ENCODE data around the gene BZW2. TPM values are rescaled to one million over a fixed set of nuclear protein-coding genes. Genes with fewer than 3 reads are reported as not detected.

The BZW2 gene
- total RNA-seq (10 to 100 TPM; 18.6 to 18.7 TPM), polyA plus RNA-seq (10 to 100 TPM; 48.4 to 58.7 TPM)

DNA sequence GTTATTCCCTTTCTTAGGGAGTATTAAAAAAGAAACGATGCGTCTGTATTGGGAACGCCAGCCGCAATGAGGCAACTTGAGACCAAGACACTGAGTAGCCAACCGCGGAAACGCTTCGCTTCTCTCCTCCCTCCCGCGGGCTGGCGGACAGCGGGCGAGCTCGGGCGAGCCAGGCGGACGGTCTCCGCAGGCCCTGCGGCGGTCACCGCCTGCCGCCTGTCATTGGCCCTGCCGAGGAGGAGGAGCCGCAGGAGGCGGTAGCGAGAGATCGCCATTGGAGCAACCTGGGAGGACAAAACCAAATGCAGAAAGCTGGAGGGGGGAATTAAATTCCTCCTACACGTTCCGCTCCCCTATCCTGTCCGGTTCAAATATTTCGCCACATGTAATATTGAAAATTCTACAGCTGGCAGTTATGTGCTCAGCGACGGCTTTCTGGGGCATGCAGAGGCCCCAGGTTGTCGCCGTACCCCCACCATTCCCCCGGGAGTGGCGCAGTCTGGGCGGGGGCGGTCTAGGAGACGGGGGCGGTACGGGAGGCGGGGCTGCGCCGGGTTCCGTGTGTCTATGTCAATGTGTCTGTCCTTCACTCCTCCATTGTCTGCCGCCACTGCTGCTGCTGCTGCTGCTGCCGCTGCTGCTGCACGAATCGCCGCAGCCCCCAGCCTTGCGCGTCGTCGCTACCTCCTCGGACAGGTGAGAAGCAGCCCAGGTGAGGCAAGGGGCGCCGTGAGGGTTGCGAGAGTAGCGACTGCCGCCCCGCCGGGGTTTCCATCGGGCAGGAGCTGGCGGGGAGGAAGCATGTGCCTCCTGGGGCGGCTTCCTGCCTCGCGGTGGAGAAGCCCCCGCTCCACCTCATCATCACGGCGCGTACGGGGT is at the start of gene BZW2, which contains the start of gene ANKMY2:
TSS of gene BZW2 (plus strand) at position 589 of the 879 bp plus-strand sequence. CDS start 19,263 bp downstream, outside the sequence.
TSS of gene ANKMY2 (minus strand) at position 162 of the 879 bp plus-strand sequence. CDS start 181 bp downstream, outside the sequence.
- Histone ChIP-seq H3K4me1 (ENCODE audit: insufficient read depth, low read length) (peaks cover 49% of the 10 kb centered on the region), H3K27ac (ENCODE audit: low read depth, low read length) (peak within 1 kb of the TSS; percentile 74), H3K9me3 (ENCODE audit: control insufficient read depth in 1 of 2, low read length in 2 of 2) (no peaks in the 10 kb centered on the region), H3K27me3 (ENCODE audit: insufficient read depth, low read length) (no peaks in the 10 kb centered on the region), H3K4me3 (ENCODE audit: low read length in 2 of 2) (peak within 1 kb of the TSS; percentile 89 to 96), H3K36me3 (ENCODE audit: insufficient read depth, low read length) (no peaks in the 10 kb centered on the region)
- intact Hi-C loops (cut with micrococcal nuclease) = loop anchor here (1.0 to 10.0 kb wide), 4 partner anchors 226 to 1296 kb away; partner anchors contain the start of genes AHR and SNX13
- Mint-ChIP-seq H3K27ac (peak within 1 kb of the TSS; percentile 94 to 99 (median 99)), H3K4me3 (peak within 1 kb of the TSS; percentile 97 to 100 (median 100)), H3K36me3 (peaks cover 0 to 19% of the 10 kb centered on the region in 2 donors), H3K4me1 (peaks cover 41 to 69% (median 53%) of the 10 kb centered on the region in 4 donors), H3K27me3 (no peaks in the 10 kb centered on the region), H3K9me3 (no peaks in the 10 kb centered on the region)
- CTCF ChIA-PET (ENCODE audit: partially characterized antibody) = interaction anchor here (0.7 to 0.9 kb wide), 2 partner anchors 11 to 39 kb away, joined by 3 read pairs; no protein-coding TSS in a partner anchor
- DNase-seq = peak; percentile 93 to 96 (median 95)
- POLR2A ChIA-PET (ENCODE audit: partially characterized antibody) = interaction anchor here (0.6 to 2.6 kb wide), 19 partner anchors 9 to 654 kb away, joined by 3 to 21 read pairs (median 4); partner anchors contain the start of genes AHR and CRPPA

- H3K36me3 ChIP-seq (ENCODE audit: insufficient read depth, low read length) = no peaks in the 10 kb centered on the region
- Mint-ChIP-seq H3K9me3 (peaks cover 0 to 3% (median 0%) of the 10 kb centered on the region in 8 donors), H3K27me3 (no peaks in the 10 kb centered on the region), H3K4me1 (no peaks in the 10 kb centered on the region), H3K4me3 (no peak overlapping the region), H3K36me3 (peaks cover 37 to 40% of the 10 kb centered on the region in 2 donors), H3K27ac (peak overlapping the region in 1 of 7 donors; percentile 8)
- intact Hi-C loops (cut with micrococcal nuclease) = no loop called here
- CTCF ChIA-PET (ENCODE audit: partially characterized antibody) = interaction anchor here (2.1 kb wide), 1 partner anchor 33 kb away, joined by 8 read pairs; no protein-coding TSS in a partner anchor
- H3K4me1 ChIP-seq (ENCODE audit: insufficient read depth, low read length) = no peaks in the 10 kb centered on the region
- no peaks in the 10 kb centered on the region for H3K9me3 ChIP-seq (ENCODE audit: control insufficient read depth in 1 of 2, low read length in 2 of 2)
- POLR2A ChIA-PET (ENCODE audit: partially characterized antibody) = no interaction called here
- no peak for DNase-seq
- no peak overlapping the region for H3K27ac ChIP-seq (ENCODE audit: low read depth, low read length)
- H3K4me3 ChIP-seq (ENCODE audit: low read length in 2 of 2) = no peak overlapping the region
- no peaks in the 10 kb centered on the region for H3K27me3 ChIP-seq (ENCODE audit: insufficient read depth, low read length)
Observed at GRCh38 chr7:16598015-16598414, 48.0 kb upstream of the BZW2 start.

GRCh38 chr7:16599860-16600259 is 46.1 kb upstream of the BZW2 start:
- ChIA-PET CTCF (ENCODE audit: partially characterized antibody) (no interaction called here), POLR2A (ENCODE audit: partially characterized antibody) (no interaction called here)
- Histone ChIP-seq H3K36me3 (ENCODE audit: insufficient read depth, low read length) (no peaks in the 10 kb centered on the region), H3K4me3 (ENCODE audit: low read length in 2 of 2) (no peak overlapping the region), H3K27me3 (ENCODE audit: insufficient read depth, low read length) (no peaks in the 10 kb centered on the region), H3K27ac (ENCODE audit: low read depth, low read length) (no peak overlapping the region), H3K4me1 (ENCODE audit: insufficient read depth, low read length) (no peaks in the 10 kb centered on the region), H3K9me3 (ENCODE audit: control insufficient read depth in 1 of 2, low read length in 2 of 2) (no peaks in the 10 kb centered on the region)
- intact Hi-C loops (cut with micrococcal nuclease) = no loop called here
- H3K9me3 Mint-ChIP-seq = peaks cover 0 to 2% (median 0%) of the 10 kb centered on the region in 8 donors
- H3K4me1 Mint-ChIP-seq = no peaks in the 10 kb centered on the region
- no peaks in the 10 kb centered on the region for H3K27me3 Mint-ChIP-seq
- peaks cover 52 to 58% of the 10 kb centered on the region in 2 donors for H3K36me3 Mint-ChIP-seq
- H3K27ac Mint-ChIP-seq = no peak overlapping the region
- H3K4me3 Mint-ChIP-seq = no peak overlapping the region
- DNase-seq = no peak

DNA sequence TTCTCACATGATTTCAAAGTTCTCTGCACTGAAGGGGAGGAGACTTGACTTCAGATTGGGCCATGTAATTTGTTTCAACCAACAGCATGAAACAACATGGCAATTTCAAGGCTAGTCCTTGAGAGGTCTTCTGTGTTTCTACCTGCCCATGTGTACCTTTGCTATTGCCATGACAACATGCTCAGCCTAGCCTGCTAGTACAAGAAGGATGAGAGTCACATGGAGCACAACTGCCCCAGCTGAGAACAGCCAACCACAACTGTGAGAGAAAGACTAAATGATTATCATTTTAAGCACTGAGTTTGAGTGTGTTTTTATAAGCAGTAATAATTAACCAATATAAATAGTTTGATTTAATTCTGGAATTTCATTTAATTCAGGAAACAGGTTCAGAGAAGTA is 42.3 kb upstream of the BZW2 start:
- DNase-seq = no peak
- no peaks in the 10 kb centered on the region for H3K36me3 ChIP-seq (ENCODE audit: insufficient read depth, low read length)
- no peaks in the 10 kb centered on the region for H3K27me3 ChIP-seq (ENCODE audit: insufficient read depth, low read length)
- intact Hi-C loops (cut with micrococcal nuclease) = no loop called here
- ChIA-PET CTCF (ENCODE audit: partially characterized antibody) (interaction anchor here (1.2 kb wide), 2 partner anchors 9 to 314 kb away, joined by 3 read pairs; no protein-coding TSS in a partner anchor), POLR2A (ENCODE audit: partially characterized antibody) (no interaction called here)
- no peaks in the 10 kb centered on the region for H3K4me1 Mint-ChIP-seq
- H3K4me1 ChIP-seq (ENCODE audit: insufficient read depth, low read length) = no peaks in the 10 kb centered on the region
- no peak overlapping the region for H3K4me3 Mint-ChIP-seq
- no peak overlapping the region for H3K4me3 ChIP-seq (ENCODE audit: low read length in 2 of 2)
- no peaks in the 10 kb centered on the region for H3K27me3 Mint-ChIP-seq
- peaks cover 57 to 68% of the 10 kb centered on the region in 2 donors for H3K36me3 Mint-ChIP-seq
- H3K9me3 Mint-ChIP-seq = no peaks in the 10 kb centered on the region
- no peak overlapping the region for H3K27ac ChIP-seq (ENCODE audit: low read depth, low read length)
- no peaks in the 10 kb centered on the region for H3K9me3 ChIP-seq (ENCODE audit: control insufficient read depth in 1 of 2, low read length in 2 of 2)
- no peak overlapping the region for H3K27ac Mint-ChIP-seq

- Histone ChIP-seq H3K36me3 (ENCODE audit: insufficient read depth, low read length) (no peaks in the 10 kb centered on the region), H3K27ac (ENCODE audit: low read depth, low read length) (no peak overlapping the region), H3K27me3 (ENCODE audit: insufficient read depth, low read length) (no peaks in the 10 kb centered on the region), H3K4me1 (ENCODE audit: insufficient read depth, low read length) (no peaks in the 10 kb centered on the region), H3K9me3 (ENCODE audit: control insufficient read depth in 1 of 2, low read length in 2 of 2) (no peaks in the 10 kb centered on the region), H3K4me3 (ENCODE audit: low read length in 2 of 2) (no peak overlapping the region)
- peak in 1 of 5 donors; percentile 5 for DNase-seq
- POLR2A ChIA-PET (ENCODE audit: partially characterized antibody) = no interaction called here
- H3K27ac Mint-ChIP-seq = no peak overlapping the region
- intact Hi-C loops (cut with micrococcal nuclease) = no loop called here
- H3K4me1 Mint-ChIP-seq = no peaks in the 10 kb centered on the region
- CTCF ChIA-PET (ENCODE audit: partially characterized antibody) = interaction anchor here (1.2 kb wide), 2 partner anchors 9 to 314 kb away, joined by 3 read pairs; no protein-coding TSS in a partner anchor
- no peak overlapping the region for H3K4me3 Mint-ChIP-seq
- H3K36me3 Mint-ChIP-seq = peaks cover 55 to 70% of the 10 kb centered on the region in 2 donors
- no peaks in the 10 kb centered on the region for H3K27me3 Mint-ChIP-seq
- no peaks in the 10 kb centered on the region for H3K9me3 Mint-ChIP-seq
Observed at GRCh38 chr7:16604054-16604453, 41.9 kb upstream of the BZW2 start.

GRCh38 chr7:16606704-16607103 is 39.3 kb upstream of the BZW2 start:
- H3K4me3 Mint-ChIP-seq = no peak overlapping the region

GRCh38 chr7:16609842-16610450 is 36.0 kb upstream of the BZW2 start:
- CTCF ChIA-PET (ENCODE audit: partially characterized antibody) = interaction anchor here (1.3 kb wide), 1 partner anchor 15 kb away, joined by 3 read pairs; no protein-coding TSS in a partner anchor

More at GRCh38 chr7:16606704-16607103, 39.3 kb upstream of the BZW2 start:
- Histone ChIP-seq H3K9me3 (ENCODE audit: control insufficient read depth in 1 of 2, low read length in 2 of 2) (no peaks in the 10 kb centered on the region), H3K27ac (ENCODE audit: low read depth, low read length) (no peak overlapping the region), H3K4me1 (ENCODE audit: insufficient read depth, low read length) (no peaks in the 10 kb centered on the region), H3K36me3 (ENCODE audit: insufficient read depth, low read length) (no peaks in the 10 kb centered on the region), H3K4me3 (ENCODE audit: low read length in 2 of 2) (no peak overlapping the region), H3K27me3 (ENCODE audit: insufficient read depth, low read length) (no peaks in the 10 kb centered on the region)
- peaks cover 53 to 68% of the 10 kb centered on the region in 2 donors for H3K36me3 Mint-ChIP-seq
- ChIA-PET CTCF (ENCODE audit: partially characterized antibody) (no interaction called here), POLR2A (ENCODE audit: partially characterized antibody) (no interaction called here)
- H3K27me3 Mint-ChIP-seq = no peaks in the 10 kb centered on the region
- no peak for DNase-seq
- intact Hi-C loops (cut with micrococcal nuclease) = no loop called here
- H3K27ac Mint-ChIP-seq = peak overlapping the region in 1 of 7 donors; percentile 14
- no peaks in the 10 kb centered on the region for H3K9me3 Mint-ChIP-seq
- no peaks in the 10 kb centered on the region for H3K4me1 Mint-ChIP-seq

More at GRCh38 chr7:16609842-16610450, 36.0 kb upstream of the BZW2 start:
- no peaks in the 10 kb centered on the region for H3K9me3 ChIP-seq (ENCODE audit: control insufficient read depth in 1 of 2, low read length in 2 of 2)
- no peak overlapping the region for H3K4me3 Mint-ChIP-seq
- H3K27me3 Mint-ChIP-seq = no peaks in the 10 kb centered on the region
- no peak overlapping the region for H3K27ac ChIP-seq (ENCODE audit: low read depth, low read length)
- H3K36me3 ChIP-seq (ENCODE audit: insufficient read depth, low read length) = peaks cover under 1% of the 10 kb centered on the region
- peaks cover 36 to 49% of the 10 kb centered on the region in 2 donors for H3K36me3 Mint-ChIP-seq
- H3K4me1 ChIP-seq (ENCODE audit: insufficient read depth, low read length) = no peaks in the 10 kb centered on the region
- no peaks in the 10 kb centered on the region for H3K27me3 ChIP-seq (ENCODE audit: insufficient read depth, low read length)
- intact Hi-C loops (cut with micrococcal nuclease) = no loop called here
- no peak overlapping the region for H3K4me3 ChIP-seq (ENCODE audit: low read length in 2 of 2)
- H3K9me3 Mint-ChIP-seq = no peaks in the 10 kb centered on the region
- POLR2A ChIA-PET (ENCODE audit: partially characterized antibody) = no interaction called here
- H3K27ac Mint-ChIP-seq = no peak overlapping the region
- H3K4me1 Mint-ChIP-seq = no peaks in the 10 kb centered on the region
- no peak for DNase-seq
